PC-9 (cell line): ENCODE results near the gene CALCR. TPM values are rescaled to one million over a fixed set of nuclear protein-coding genes. Genes with fewer than 3 reads are reported as not detected.

Source experiments
- BruUV-seq: library from RNA; stranded (reverse); fragments of 400-500 nt; replicated peaks from 2 replicates; lab custom pipeline; 2021; lab: Mats Ljungman, UMichigan
- CTCF ChIA-PET: fragments of 300-600 bp; sonication (Branson Sonifier 250); formaldehyde crosslinking; loops from one replicate; lab custom pipeline; 2022; ENCODE audit warnings: antibody characterized with exemption; lab: Charles Lee
- POLR2A ChIA-PET: fragments of 300-600 bp; sonication (Branson Sonifier 250); formaldehyde crosslinking; loops from one replicate; lab custom pipeline; 2022; ENCODE audit warnings: antibody characterized with exemption; ENCODE audit not compliant: unreplicated experiment; lab: Charles Lee
- DNase-seq, 2 experiments: peaks; one replicate each; pipeline versions ENCODE4 v3.0.0 to v3.0.0-alpha.2; 2015 to 2022; ENCODE audit warnings: mixed read lengths in 1 of 2
- H2AFZ ChIP-seq: fragments of 200-600 bp; sonication (generic); 2 replicates; pipeline ENCODE4 v1.8.1; 2017; ENCODE audit warnings: antibody characterized with exemption
- H3F3A ChIP-seq: fragments of 200-600 bp; sonication (generic); 2 replicates; pipeline ENCODE4 v1.8.1; 2017; ENCODE audit warnings: antibody characterized with exemption, mild to moderate bottlenecking, low read depth; ENCODE audit not compliant: insufficient read depth
- H3K27ac ChIP-seq: fragments of 200-600 bp; sonication (generic); 2 replicates; pipeline ENCODE4 v1.6.1; 2016; ENCODE audit warnings: mixed run types
- H3K27me3 ChIP-seq: fragments of 200-600 bp; sonication (generic); 2 replicates; pipeline ENCODE4 v1.6.1; 2016; ENCODE audit warnings: low read depth, mixed run types; ENCODE audit not compliant: insufficient read depth
- H3K36me3 ChIP-seq: fragments of 200-600 bp; sonication (generic); 2 replicates; pipeline ENCODE4 v1.6.1; 2016; ENCODE audit warnings: low read depth, mixed run types
- H3K4me1 ChIP-seq: fragments of 200-600 bp; sonication (generic); replicated peaks from 2 replicates; pipeline ENCODE4 v1.6.1; 2016; ENCODE audit warnings: mixed run types; ENCODE audit not compliant: insufficient read depth
- H3K4me2 ChIP-seq: fragments of 200-600 bp; sonication (generic); 2 replicates; pipeline ENCODE4 v1.6.1; 2017; ENCODE audit warnings: mixed run types
- H3K4me3 ChIP-seq: fragments of 200-600 bp; sonication (generic); 2 replicates; pipeline ENCODE4 v1.6.1; 2016; ENCODE audit warnings: mixed run types
- H3K79me2 ChIP-seq: fragments of 200-600 bp; sonication (generic); 2 replicates; pipeline ENCODE4 v1.6.1; 2017; ENCODE audit warnings: low read depth, mixed run types
- H3K9me2 ChIP-seq: fragments of 200-600 bp; sonication (generic); 2 replicates; pipeline ENCODE4 v1.8.1; 2017; ENCODE audit warnings: mild to moderate bottlenecking; ENCODE audit not compliant: insufficient read depth
- H3K9me3 ChIP-seq: fragments of 200-600 bp; sonication (generic); 2 replicates; pipeline ENCODE4 v1.8.1; 2016; ENCODE audit warnings: low read depth; ENCODE audit not compliant: insufficient read depth
- H4K20me1 ChIP-seq: fragments of 200-600 bp; sonication (generic); 2 replicates; pipeline ENCODE4 v1.8.1; 2017; ENCODE audit not compliant: insufficient read depth
- EZH2 ChIP-seq: fragments of 200-600 bp; sonication (generic); IDR thresholded peaks from 2 replicates; pipeline ENCODE4 v1.8.0; 2017; ENCODE audit warnings: antibody characterized with exemption, low read depth
- intact Hi-C: fragments of 100-400 bp; cut with micrococcal nuclease; formaldehyde crosslinking; loops from one replicate; pipeline ENCODE4 v1.10.0; 2022; ENCODE audit not compliant: unreplicated experiment
- total RNA-seq: library from RNA; stranded (reverse); gene quantifications from 2 replicates; pipeline ENCODE4 v1.2.3, GENCODE V29; 2021
- TF ChIP-seq, protein P1 (sequence below): fragments of 200-600 bp; sonication (generic); conservative IDR thresholded peaks from 2 replicates; pipeline ENCODE4 v1.6.1; 2017; ENCODE audit warnings: mixed run types, antibody characterized with exemption, mild to moderate bottlenecking, moderate library complexity

The CALCR gene
- total RNA-seq, 1 experiment from 2014 or later: not detected

GRCh38 chr7:93566876-93567275 is 7.6 kb downstream of the CALCR start:
- no peaks in the 10 kb centered on the region for H3K9me3 ChIP-seq
- H3K4me1 ChIP-seq: no peaks in the 10 kb centered on the region
- H3F3A ChIP-seq: no peaks in the 10 kb centered on the region
- H3K4me3 ChIP-seq: no peak overlapping the region
- intact Hi-C loops: no loop called here
- H3K4me2 ChIP-seq: no peak overlapping the region
- H3K9me2 ChIP-seq: no peaks in the 10 kb centered on the region
- no peak overlapping the region for H3K27ac ChIP-seq
- no peaks in the 10 kb centered on the region for H4K20me1 ChIP-seq
- TF ChIP-seq, protein P1, sequence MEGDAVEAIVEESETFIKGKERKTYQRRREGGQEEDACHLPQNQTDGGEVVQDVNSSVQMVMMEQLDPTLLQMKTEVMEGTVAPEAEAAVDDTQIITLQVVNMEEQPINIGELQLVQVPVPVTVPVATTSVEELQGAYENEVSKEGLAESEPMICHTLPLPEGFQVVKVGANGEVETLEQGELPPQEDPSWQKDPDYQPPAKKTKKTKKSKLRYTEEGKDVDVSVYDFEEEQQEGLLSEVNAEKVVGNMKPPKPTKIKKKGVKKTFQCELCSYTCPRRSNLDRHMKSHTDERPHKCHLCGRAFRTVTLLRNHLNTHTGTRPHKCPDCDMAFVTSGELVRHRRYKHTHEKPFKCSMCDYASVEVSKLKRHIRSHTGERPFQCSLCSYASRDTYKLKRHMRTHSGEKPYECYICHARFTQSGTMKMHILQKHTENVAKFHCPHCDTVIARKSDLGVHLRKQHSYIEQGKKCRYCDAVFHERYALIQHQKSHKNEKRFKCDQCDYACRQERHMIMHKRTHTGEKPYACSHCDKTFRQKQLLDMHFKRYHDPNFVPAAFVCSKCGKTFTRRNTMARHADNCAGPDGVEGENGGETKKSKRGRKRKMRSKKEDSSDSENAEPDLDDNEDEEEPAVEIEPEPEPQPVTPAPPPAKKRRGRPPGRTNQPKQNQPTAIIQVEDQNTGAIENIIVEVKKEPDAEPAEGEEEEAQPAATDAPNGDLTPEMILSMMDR: no peak
- no peak for TF ChIP-seq EZH2
- ChIA-PET POLR2A (no interaction called here), CTCF (no interaction called here)
- H2AFZ ChIP-seq: no peak overlapping the region
- no TSS peak for BruUV-seq
- no peak for DNase-seq
- H3K36me3 ChIP-seq: no peaks in the 10 kb centered on the region
- no peaks in the 10 kb centered on the region for H3K27me3 ChIP-seq
- H3K79me2 ChIP-seq: no peaks in the 10 kb centered on the region

- Histone ChIP-seq H3K9me3 (no peaks in the 10 kb centered on the region), H3K9me2 (no peaks in the 10 kb centered on the region), H3K27ac (no peak overlapping the region), H3K4me3 (no peak overlapping the region), H4K20me1 (no peaks in the 10 kb centered on the region), H2AFZ (no peak overlapping the region), H3K27me3 (no peaks in the 10 kb centered on the region), H3F3A (no peaks in the 10 kb centered on the region), H3K4me2 (no peak overlapping the region), H3K79me2 (no peaks in the 10 kb centered on the region), H3K36me3 (no peaks in the 10 kb centered on the region), H3K4me1 (peaks cover 9% of the 10 kb centered on the region)
- TF ChIP-seq EZH2: no peak
- TF ChIP-seq, protein P1: no peak
- DNase-seq: no peak
- ChIA-PET POLR2A (no interaction called here), CTCF (no interaction called here)
- no TSS peak for BruUV-seq
- intact Hi-C loops: no loop called here
These were observed 10.9 kb downstream of the CALCR start for GRCh38 chr7:93563584-93563983.

- Histone ChIP-seq H3K36me3 (no peaks in the 10 kb centered on the region), H3K9me3 (no peaks in the 10 kb centered on the region), H2AFZ (no peak overlapping the region), H3K27ac (no peak overlapping the region), H3K4me1 (peaks cover 12% of the 10 kb centered on the region), H4K20me1 (no peaks in the 10 kb centered on the region), H3F3A (no peaks in the 10 kb centered on the region), H3K27me3 (no peaks in the 10 kb centered on the region), H3K4me3 (no peak overlapping the region), H3K79me2 (no peaks in the 10 kb centered on the region), H3K4me2 (no peak overlapping the region), H3K9me2 (no peaks in the 10 kb centered on the region)
- intact Hi-C loops: no loop called here
- CTCF ChIA-PET: no interaction called here
- DNase-seq: no peak
- no TSS peak for BruUV-seq
- TF ChIP-seq, protein P1: no peak
- TF ChIP-seq EZH2: no peak
- POLR2A ChIA-PET: no interaction called here
These were observed 11.6 kb downstream of the CALCR start for GRCh38 chr7:93562936-93563335.
